Measurements from ENCODE around the gene ETFB.
A peak's percentile ranks its signal among the peaks of the same experiment; 100 is the strongest.
"Not testable (repeated sequence)": the region's sequence is repeated elsewhere in the genome, so short reads cannot be mapped to it uniquely, and the experiment has no call there.

ETFB gene

DNA sequence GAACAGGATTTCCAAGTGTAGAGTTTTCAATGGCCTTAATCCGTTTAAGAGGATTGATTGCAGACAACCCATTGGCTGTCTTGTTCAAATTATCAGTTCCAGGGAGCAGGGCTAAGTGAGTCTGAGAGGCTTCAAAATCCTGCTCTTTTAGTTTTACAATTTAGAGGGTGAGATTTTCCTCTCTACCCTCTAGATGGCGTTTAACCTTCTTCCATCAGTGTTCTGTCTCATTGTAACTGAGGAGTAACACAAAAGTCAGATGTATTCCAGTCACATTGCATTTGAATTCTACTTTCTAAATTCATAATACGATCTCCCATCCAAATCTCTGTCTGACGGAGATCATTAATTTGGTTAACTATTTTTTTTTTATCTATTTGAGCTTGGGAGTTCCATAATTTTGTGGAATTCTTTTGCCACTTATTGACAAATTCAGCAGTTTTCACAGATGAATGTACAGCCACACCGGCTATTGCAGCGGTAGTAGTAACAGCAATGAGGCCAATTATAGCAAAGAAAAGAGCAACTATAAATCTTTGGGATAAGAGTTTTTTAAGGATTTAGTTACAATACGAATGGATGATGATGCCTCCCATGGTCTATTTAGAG, 32.0 kb upstream of the ETFB start:
- TF ChIP-seq CTCF (IDR thresholded peaks at IDR 0.05; ENCODE audit: low read depth, low read length, poor library complexity, severe bottlenecking): peak; percentile 63
- TF ChIP-seq EZH2phosphoT487 (IDR thresholded peaks at IDR 0.05; ENCODE audit: borderline replicate concordance, low read length): no peak
- Histone ChIP-seq H3K4me2 (ENCODE audit: low read length) (no peak overlapping the region), H3K9me3 (ENCODE audit: control insufficient read depth, insufficient read depth, low read length) (peaks cover 5% of the 10 kb centered on the region; the same call in 1 of the 2 replicates), H3K9me2 (replicated peaks; ENCODE audit: control insufficient read depth, low read length) (no peaks in the 10 kb centered on the region), H3K79me2 (ENCODE audit: control insufficient read depth, low read length) (peaks cover 6% of the 10 kb centered on the region), H3F3A (ENCODE audit: control insufficient read depth, insufficient read depth) (peaks cover 8% of the 10 kb centered on the region), H3K4me3 (ENCODE audit: low read length) (no peak overlapping the region), H3K36me3 (ENCODE audit: control insufficient read depth, low read length) (peaks cover under 1% of the 10 kb centered on the region), H3K27ac (ENCODE audit: low read depth, low read length) (no peak overlapping the region), H3K4me1 (ENCODE audit: control insufficient read depth, low read length) (peaks cover 23% of the 10 kb centered on the region), H4K20me1 (ENCODE audit: control insufficient read depth, insufficient read depth, low read depth, low read length) (no peaks in the 10 kb centered on the region), H3K27me3 (ENCODE audit: control insufficient read depth, low read length) (no peaks in the 10 kb centered on the region)

DNA sequence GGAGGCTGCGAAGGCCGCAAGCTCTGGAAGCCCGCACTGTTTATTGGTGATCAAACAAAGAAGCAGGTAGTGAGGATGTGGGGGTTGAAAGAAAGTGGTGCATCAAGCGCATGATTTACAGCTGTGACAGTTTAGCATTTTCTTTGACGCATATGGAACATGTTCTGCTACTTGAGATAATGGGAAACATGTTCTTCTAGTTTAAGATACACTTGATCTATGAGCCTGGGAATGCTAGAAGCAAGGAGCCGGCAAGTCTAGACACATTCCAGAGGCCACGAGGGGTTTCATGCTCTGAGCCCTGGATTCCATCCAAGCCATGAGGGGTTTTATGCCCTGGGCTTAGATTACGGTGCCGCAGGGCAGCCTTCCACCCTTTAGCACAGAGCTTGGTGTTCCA, 31.3 kb upstream of the ETFB start:
- not testable (repeated sequence) for H3K27ac ChIP-seq (ENCODE audit: low read depth, low read length); H3K9me3 ChIP-seq (ENCODE audit: control insufficient read depth, insufficient read depth, low read length); H3K4me3 ChIP-seq (ENCODE audit: low read length); H4K20me1 ChIP-seq (ENCODE audit: control insufficient read depth, insufficient read depth, low read depth, low read length); H3K79me2 ChIP-seq (ENCODE audit: control insufficient read depth, low read length); H3K9me2 ChIP-seq (replicated peaks; ENCODE audit: control insufficient read depth, low read length); H3K36me3 ChIP-seq (ENCODE audit: control insufficient read depth, low read length); H3K27me3 ChIP-seq (ENCODE audit: control insufficient read depth, low read length); H3K4me2 ChIP-seq (ENCODE audit: low read length)
- peaks cover 27% of the 10 kb centered on the region for H3K4me1 ChIP-seq (ENCODE audit: control insufficient read depth, low read length)
- peaks cover 12% of the 10 kb centered on the region for H3F3A ChIP-seq (ENCODE audit: control insufficient read depth, insufficient read depth)

DNA sequence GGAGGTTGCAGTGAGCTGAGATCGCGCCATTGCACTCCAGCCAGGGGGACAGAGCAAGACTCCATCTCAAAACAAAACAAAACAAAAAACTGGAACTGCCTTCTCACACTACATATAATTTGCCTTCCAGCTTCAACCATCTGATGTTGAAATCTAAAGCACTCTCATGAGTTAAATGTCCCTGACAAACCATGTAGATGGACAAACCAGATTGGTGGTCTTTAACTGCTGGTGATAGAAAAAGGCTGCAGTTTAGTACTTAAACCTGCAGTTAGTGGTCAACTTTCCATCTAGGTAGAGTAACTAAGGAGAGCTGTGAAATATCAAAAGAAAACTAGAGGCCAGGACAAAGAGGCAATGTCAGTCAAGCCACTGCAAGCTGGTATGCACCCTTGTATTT, 30.0 kb upstream of the ETFB start:
- Histone ChIP-seq H3K79me2 (ENCODE audit: control insufficient read depth, low read length) (peaks cover 6% of the 10 kb centered on the region), H4K20me1 (ENCODE audit: control insufficient read depth, insufficient read depth, low read depth, low read length) (no peaks in the 10 kb centered on the region), H3K9me3 (ENCODE audit: control insufficient read depth, insufficient read depth, low read length) (no peaks in the 10 kb centered on the region), H3K27ac (ENCODE audit: low read depth, low read length) (no peak overlapping the region), H3K4me1 (ENCODE audit: control insufficient read depth, low read length) (peaks cover 30% of the 10 kb centered on the region), H3K4me2 (ENCODE audit: low read length) (peak overlapping the region; percentile 71), H3K36me3 (ENCODE audit: control insufficient read depth, low read length) (no peaks in the 10 kb centered on the region; the same call in 1 of the 2 replicates), H3K4me3 (ENCODE audit: low read length) (no peak overlapping the region), H3K27me3 (ENCODE audit: control insufficient read depth, low read length) (no peaks in the 10 kb centered on the region), H3K9me2 (replicated peaks; ENCODE audit: control insufficient read depth, low read length) (no peaks in the 10 kb centered on the region), H3F3A (ENCODE audit: control insufficient read depth, insufficient read depth) (peaks cover 12% of the 10 kb centered on the region)
- TF ChIP-seq CTCF (IDR thresholded peaks at IDR 0.05; ENCODE audit: low read depth, low read length, poor library complexity, severe bottlenecking): no peak
- TF ChIP-seq EZH2phosphoT487 (IDR thresholded peaks at IDR 0.05; ENCODE audit: borderline replicate concordance, low read length): no peak

DNA sequence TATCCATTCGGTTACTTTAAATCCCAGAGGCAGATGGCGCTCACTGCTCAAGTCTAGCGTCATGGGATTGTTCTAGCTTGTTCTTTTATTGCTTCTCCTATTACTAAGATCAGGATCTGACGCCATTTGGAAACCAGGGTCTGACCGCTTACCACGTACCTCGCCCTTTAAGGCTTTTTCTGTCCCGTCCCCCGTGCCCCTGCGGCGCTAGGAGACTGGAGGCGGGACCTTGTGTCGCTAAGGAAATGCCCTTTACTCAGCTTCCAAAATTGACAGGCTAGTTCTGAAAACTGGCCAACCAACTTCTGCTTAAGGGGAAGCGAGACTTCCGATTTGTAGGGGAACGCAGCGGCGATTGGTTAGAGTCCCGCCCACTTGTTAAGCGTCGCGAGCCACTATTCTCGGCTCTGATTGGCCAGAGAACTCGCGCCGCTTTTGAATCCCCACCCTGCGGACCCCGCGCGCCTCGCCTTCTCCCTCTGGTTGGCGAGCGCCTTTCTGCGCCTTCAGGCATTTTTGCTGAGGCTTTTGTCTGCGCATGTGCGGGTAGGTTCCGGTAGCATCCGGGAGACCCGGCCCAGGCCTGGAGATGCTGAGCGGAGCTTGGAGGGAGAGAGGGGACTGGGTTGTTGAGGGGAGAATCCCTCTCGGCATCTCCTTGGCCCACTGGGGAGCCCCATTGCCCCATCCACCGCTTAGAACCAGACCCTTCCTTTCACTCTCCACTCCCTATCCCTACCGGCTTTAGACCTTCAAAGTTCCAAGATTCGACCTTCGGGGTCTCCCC, 28.1 kb upstream of the ETFB start:
- H3K9me3 ChIP-seq (ENCODE audit: control insufficient read depth, insufficient read depth, low read length): no peaks in the 10 kb centered on the region
- no peaks in the 10 kb centered on the region for H4K20me1 ChIP-seq (ENCODE audit: control insufficient read depth, insufficient read depth, low read depth, low read length)
- H3K4me3 ChIP-seq (ENCODE audit: low read length): peak overlapping the region; percentile 78
- TF ChIP-seq EZH2phosphoT487 (IDR thresholded peaks at IDR 0.05; ENCODE audit: borderline replicate concordance, low read length) (no peak), CTCF (IDR thresholded peaks at IDR 0.05; ENCODE audit: low read depth, low read length, poor library complexity, severe bottlenecking) (no peak)
- no peaks in the 10 kb centered on the region for H3K27me3 ChIP-seq (ENCODE audit: control insufficient read depth, low read length)
- no peaks in the 10 kb centered on the region for H3K9me2 ChIP-seq (replicated peaks; ENCODE audit: control insufficient read depth, low read length)
- peaks cover 6% of the 10 kb centered on the region for H3K79me2 ChIP-seq (ENCODE audit: control insufficient read depth, low read length)
- peaks cover 12% of the 10 kb centered on the region for H3F3A ChIP-seq (ENCODE audit: control insufficient read depth, insufficient read depth)
- H3K36me3 ChIP-seq (ENCODE audit: control insufficient read depth, low read length): no peaks in the 10 kb centered on the region; the same call in 1 of the 2 replicates
- H3K27ac ChIP-seq (ENCODE audit: low read depth, low read length): peak overlapping the region; percentile 83
- peak overlapping the region; percentile 95 for H3K4me2 ChIP-seq (ENCODE audit: low read length)
- H3K4me1 ChIP-seq (ENCODE audit: control insufficient read depth, low read length): peaks cover 41% of the 10 kb centered on the region
